GM21367 (cell line): ENCODE measurements around the gene TRAF7.

ENCODE experiments used
- ATAC-seq: cut with Tn5 transposase; IDR thresholded peaks from one replicate; pipeline ENCODE4 v1.9.1; 2021; ENCODE audit not compliant: unreplicated experiment

The TRAF7 gene

GRCh38 chr16:2147378-2147777 is 8.2 kb upstream of the TRAF7 start:
- no peak for ATAC-seq

GRCh38 chr16:2147981-2148671 is 7.5 kb upstream of the TRAF7 start, which contains the start of gene RAB26:
Gene RAB26, plus strand, starts transcription at chr16:2148625. Its CDS starts 159 bp downstream, at chr16:2148784.
- ATAC-seq = no peak

GRCh38 chr16:2148714-2149629 is 6.6 kb upstream of the TRAF7 start:
- no peak for ATAC-seq

GRCh38 chr16:2149630-2150417 is 5.8 kb upstream of the TRAF7 start:
- ATAC-seq = no peak

- no peak for ATAC-seq
Observed at GRCh38 chr16:2150418-2151187, 5.0 kb upstream of the TRAF7 start.

GRCh38 chr16:2151188-2152091 is 4.1 kb upstream of the TRAF7 start:
- no peak for ATAC-seq

- no peak for ATAC-seq
Observed at GRCh38 chr16:2152695-2153506, 2.7 kb upstream of the TRAF7 start.

- ATAC-seq = no peak
Observed at GRCh38 chr16:2154533-2155090, 970 bp upstream of the TRAF7 start.

GRCh38 chr16:2155977-2156848 is 631 bp downstream of the TRAF7 start:
- ATAC-seq = no peak

GRCh38 chr16:2156849-2157224 is 1.3 kb downstream of the TRAF7 start:
- no peak for ATAC-seq

- ATAC-seq = no peak
Observed at GRCh38 chr16:2157480-2158261, 2.1 kb downstream of the TRAF7 start.

GRCh38 chr16:2158262-2158638 is 2.7 kb downstream of the TRAF7 start:
- no peak for ATAC-seq

GRCh38 chr16:2159175-2159838 is 3.7 kb downstream of the TRAF7 start:
- no peak for ATAC-seq

GRCh38 chr16:2160915-2161551 is 5.5 kb downstream of the TRAF7 start:
- ATAC-seq = no peak

GRCh38 chr16:2161911-2162310 is 6.3 kb downstream of the TRAF7 start:
- ATAC-seq = no peak

GRCh38 chr16:2162676-2163118 is 7.1 kb downstream of the TRAF7 start:
- no peak for ATAC-seq
